Stimulated activated naive CD8-positive, alpha-beta T cell treated with anti-CD3 and anti-CD28 coated beads, Interleukin-15, Interleukin-2, amounts not matched to agents 100 ng/mL and 50 ng/mL, for 24 hours (primary cell): ENCODE measurements around the gene TGM5.
"Not testable (repeated sequence)": the region's sequence is repeated elsewhere in the genome, so short reads cannot be mapped to it uniquely, and the experiment has no call there.

ENCODE experiments used
- H3K27ac Mint-ChIP-seq: one replicate; pipeline ENCODE4 v1.8.0; 2021; ENCODE audit warnings: mild to moderate bottlenecking, mixed read lengths
- H3K27me3 Mint-ChIP-seq: one replicate; pipeline ENCODE4 v1.8.0; 2021; ENCODE audit warnings: mixed read lengths
- H3K36me3 Mint-ChIP-seq: one replicate; pipeline ENCODE4 v1.8.0; 2021; ENCODE audit warnings: low read depth, mixed read lengths
- H3K4me1 Mint-ChIP-seq: one replicate; pipeline ENCODE4 v1.8.0; 2021; ENCODE audit warnings: low read depth, mixed read lengths
- H3K4me3 Mint-ChIP-seq: one replicate; pipeline ENCODE4 v1.8.0; 2021; ENCODE audit warnings: mild to moderate bottlenecking, mixed read lengths
- H3K9me3 Mint-ChIP-seq: one replicate; pipeline ENCODE4 v1.8.0; 2021; ENCODE audit warnings: mixed read lengths

Gene TGM5

GRCh38 chr15:43243020-43243645 is 23.6 kb downstream of the TGM5 start:
- H3K9me3 Mint-ChIP-seq, result no peaks in the 10 kb centered on the region
- peaks cover 15% of the 10 kb centered on the region for H3K4me1 Mint-ChIP-seq
- no peaks in the 10 kb centered on the region for H3K27me3 Mint-ChIP-seq
- no peak overlapping the region for H3K4me3 Mint-ChIP-seq
- no peaks in the 10 kb centered on the region for H3K36me3 Mint-ChIP-seq
- H3K27ac Mint-ChIP-seq, result no peak overlapping the region

GRCh38 chr15:43242616-43243015 is 24.1 kb downstream of the TGM5 start:
- Mint-ChIP-seq H3K27ac (no peak overlapping the region), H3K4me3 (no peak overlapping the region), H3K9me3 (no peaks in the 10 kb centered on the region), H3K36me3 (no peaks in the 10 kb centered on the region), H3K4me1 (peaks cover 15% of the 10 kb centered on the region), H3K27me3 (no peaks in the 10 kb centered on the region)

GRCh38 chr15:43241100-43241499 is 25.6 kb downstream of the TGM5 start:
- H3K9me3 Mint-ChIP-seq, result no peaks in the 10 kb centered on the region
- no peaks in the 10 kb centered on the region for H3K36me3 Mint-ChIP-seq
- no peak overlapping the region for H3K27ac Mint-ChIP-seq
- H3K27me3 Mint-ChIP-seq, result no peaks in the 10 kb centered on the region
- H3K4me1 Mint-ChIP-seq, result peaks cover 15% of the 10 kb centered on the region
- H3K4me3 Mint-ChIP-seq, result no peak overlapping the region

DNA sequence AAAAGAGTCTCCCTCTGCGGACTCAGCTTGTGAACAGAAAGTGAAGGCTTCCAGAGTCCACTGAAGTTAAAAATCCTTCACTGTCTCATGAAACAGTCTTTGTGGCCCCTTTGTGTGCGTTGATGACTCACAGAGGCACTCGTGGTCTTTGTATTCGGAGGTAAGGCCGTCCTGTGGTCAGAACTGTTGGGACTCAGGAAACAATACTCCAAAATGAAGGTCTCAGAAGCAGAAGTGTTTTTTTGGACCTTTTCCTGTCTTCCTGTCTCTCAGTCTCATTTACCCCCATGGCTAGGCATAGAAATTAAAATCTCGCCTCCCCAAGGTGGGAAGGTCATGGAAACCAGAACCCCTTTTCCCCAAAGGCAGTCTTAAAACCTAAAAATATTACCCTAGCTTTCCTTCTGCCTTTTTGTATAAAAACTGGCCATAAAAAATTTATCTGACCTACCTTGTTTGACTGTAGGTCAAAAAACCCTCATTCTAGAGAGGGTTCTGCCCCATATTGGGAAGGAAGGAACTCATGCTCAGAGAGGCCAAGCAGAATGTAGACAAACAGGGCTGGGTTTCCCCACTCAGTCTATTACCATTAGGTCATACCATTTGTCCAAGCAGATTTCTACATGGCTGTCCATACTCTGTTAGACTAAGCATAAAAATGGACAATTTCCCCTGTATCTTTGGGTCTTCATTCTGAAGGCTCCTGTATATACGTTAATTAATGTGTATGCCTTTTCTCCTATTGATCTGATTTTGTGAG is 26.8 kb downstream of the TGM5 start:
- H3K9me3 Mint-ChIP-seq, result no peaks in the 10 kb centered on the region
- H3K4me1 Mint-ChIP-seq, result peaks cover 15% of the 10 kb centered on the region
- no peaks in the 10 kb centered on the region for H3K27me3 Mint-ChIP-seq
- H3K4me3 Mint-ChIP-seq, result no peak overlapping the region
- H3K36me3 Mint-ChIP-seq, result no peaks in the 10 kb centered on the region
- peak overlapping the region; percentile 45 for H3K27ac Mint-ChIP-seq

GRCh38 chr15:43238671-43239131 is 28.0 kb downstream of the TGM5 start:
- Mint-ChIP-seq H3K4me1 (peaks cover 15% of the 10 kb centered on the region), H3K9me3 (no peaks in the 10 kb centered on the region), H3K27ac (no peak overlapping the region), H3K27me3 (no peaks in the 10 kb centered on the region), H3K4me3 (no peak overlapping the region), H3K36me3 (no peaks in the 10 kb centered on the region)

GRCh38 chr15:43237842-43238470 is 28.8 kb downstream of the TGM5 start:
- no peak overlapping the region for H3K27ac Mint-ChIP-seq
- no peaks in the 10 kb centered on the region for H3K27me3 Mint-ChIP-seq
- H3K4me1 Mint-ChIP-seq, result peaks cover 15% of the 10 kb centered on the region
- no peaks in the 10 kb centered on the region for H3K36me3 Mint-ChIP-seq
- H3K4me3 Mint-ChIP-seq, result no peak overlapping the region
- no peaks in the 10 kb centered on the region for H3K9me3 Mint-ChIP-seq

GRCh38 chr15:43235536-43235935 is 31.2 kb downstream of the TGM5 start:
- no peak overlapping the region for H3K27ac Mint-ChIP-seq
- H3K4me1 Mint-ChIP-seq, result peaks cover 15% of the 10 kb centered on the region
- no peak overlapping the region for H3K4me3 Mint-ChIP-seq
- no peaks in the 10 kb centered on the region for H3K36me3 Mint-ChIP-seq
- H3K9me3 Mint-ChIP-seq, result no peaks in the 10 kb centered on the region
- H3K27me3 Mint-ChIP-seq, result no peaks in the 10 kb centered on the region

DNA sequence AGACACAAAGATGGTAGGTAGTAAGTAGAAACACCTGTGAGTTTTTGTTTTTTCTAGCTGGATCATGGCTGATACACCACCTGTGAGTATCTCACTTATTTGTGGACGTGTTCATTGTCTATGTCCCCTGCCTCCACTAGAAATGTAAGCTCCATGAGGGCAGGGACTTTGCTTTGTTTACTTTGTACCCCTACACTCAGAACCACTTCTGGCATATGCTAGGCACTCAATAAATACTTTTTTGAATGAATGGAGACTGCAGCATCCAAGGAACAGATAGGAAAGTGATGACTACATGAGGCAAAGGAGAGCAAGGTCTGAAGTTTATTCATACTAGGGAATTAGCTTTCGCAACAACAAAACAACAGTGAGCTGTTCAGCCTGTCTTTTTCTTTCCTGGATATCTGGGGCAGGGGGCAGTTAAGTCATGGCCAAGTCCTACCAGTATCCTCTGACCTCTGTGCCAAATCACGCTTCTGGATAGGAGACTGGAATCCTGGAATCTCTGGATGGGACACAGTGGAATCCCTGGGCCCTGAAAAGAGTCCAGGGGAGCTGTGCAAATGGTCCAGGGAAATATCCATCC is 34.3 kb downstream of the TGM5 start:
- no peaks in the 10 kb centered on the region for H3K36me3 Mint-ChIP-seq
- no peak overlapping the region for H3K27ac Mint-ChIP-seq
- H3K4me3 Mint-ChIP-seq, result no peak overlapping the region
- no peaks in the 10 kb centered on the region for H3K4me1 Mint-ChIP-seq
- no peaks in the 10 kb centered on the region for H3K27me3 Mint-ChIP-seq
- H3K9me3 Mint-ChIP-seq, result no peaks in the 10 kb centered on the region

DNA sequence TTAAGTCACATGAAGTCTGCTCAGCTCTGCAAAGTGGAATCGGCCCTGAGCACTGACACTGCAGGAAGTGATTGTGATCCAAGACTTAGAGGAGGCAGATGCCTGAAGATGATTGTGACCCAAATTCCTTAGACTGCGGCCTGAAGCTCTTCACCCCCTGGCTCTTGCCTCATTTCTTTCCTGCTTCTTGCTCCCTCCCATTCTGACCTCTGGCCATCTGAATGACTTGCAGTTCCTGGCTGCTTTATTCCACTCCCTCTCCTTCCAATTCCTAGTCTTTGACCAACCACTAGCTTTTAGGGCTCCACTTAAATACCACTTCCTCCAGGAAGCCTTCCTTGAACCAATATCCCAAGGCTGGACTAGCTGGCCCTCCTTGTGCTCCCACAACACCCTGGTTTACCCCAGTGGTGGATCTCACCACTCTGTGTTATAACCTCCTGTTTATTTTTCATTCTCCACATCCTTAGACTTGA is 36.0 kb downstream of the TGM5 start:
- Mint-ChIP-seq H3K27ac (no peak overlapping the region), H3K36me3 (no peaks in the 10 kb centered on the region)

DNA sequence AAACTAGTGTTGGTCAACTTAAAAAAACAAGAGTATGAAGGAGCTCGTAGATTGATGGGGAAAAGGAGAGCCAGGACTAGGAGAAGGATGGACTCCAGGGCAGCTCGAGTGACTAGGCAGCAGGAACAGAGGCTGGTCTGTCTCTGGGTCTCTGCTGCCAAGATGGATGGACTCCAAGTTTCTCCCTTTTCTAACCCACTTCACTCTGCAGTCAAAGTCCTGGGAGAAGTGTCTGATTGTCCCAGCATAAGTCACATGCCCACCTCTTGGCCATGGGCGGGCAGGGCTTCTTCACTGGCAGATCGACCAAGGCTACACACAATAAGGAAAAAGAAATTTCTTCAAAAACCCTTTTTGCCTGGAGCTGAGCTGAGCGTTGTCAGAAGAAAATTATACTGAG is 36.8 kb downstream of the TGM5 start:
- Mint-ChIP-seq H3K9me3 (no peaks in the 10 kb centered on the region), H3K27me3 (peaks cover 5% of the 10 kb centered on the region), H3K4me3 (no peak overlapping the region), H3K4me1 (peaks cover 7% of the 10 kb centered on the region), H3K27ac (no peak overlapping the region), H3K36me3 (no peaks in the 10 kb centered on the region)

More for the DNA sequence above, 36.0 kb downstream of the TGM5 start:
- Mint-ChIP-seq H3K4me3 (no peak overlapping the region), H3K4me1 (peaks cover 3% of the 10 kb centered on the region), H3K27me3 (peaks cover 2% of the 10 kb centered on the region), H3K9me3 (no peaks in the 10 kb centered on the region)

DNA sequence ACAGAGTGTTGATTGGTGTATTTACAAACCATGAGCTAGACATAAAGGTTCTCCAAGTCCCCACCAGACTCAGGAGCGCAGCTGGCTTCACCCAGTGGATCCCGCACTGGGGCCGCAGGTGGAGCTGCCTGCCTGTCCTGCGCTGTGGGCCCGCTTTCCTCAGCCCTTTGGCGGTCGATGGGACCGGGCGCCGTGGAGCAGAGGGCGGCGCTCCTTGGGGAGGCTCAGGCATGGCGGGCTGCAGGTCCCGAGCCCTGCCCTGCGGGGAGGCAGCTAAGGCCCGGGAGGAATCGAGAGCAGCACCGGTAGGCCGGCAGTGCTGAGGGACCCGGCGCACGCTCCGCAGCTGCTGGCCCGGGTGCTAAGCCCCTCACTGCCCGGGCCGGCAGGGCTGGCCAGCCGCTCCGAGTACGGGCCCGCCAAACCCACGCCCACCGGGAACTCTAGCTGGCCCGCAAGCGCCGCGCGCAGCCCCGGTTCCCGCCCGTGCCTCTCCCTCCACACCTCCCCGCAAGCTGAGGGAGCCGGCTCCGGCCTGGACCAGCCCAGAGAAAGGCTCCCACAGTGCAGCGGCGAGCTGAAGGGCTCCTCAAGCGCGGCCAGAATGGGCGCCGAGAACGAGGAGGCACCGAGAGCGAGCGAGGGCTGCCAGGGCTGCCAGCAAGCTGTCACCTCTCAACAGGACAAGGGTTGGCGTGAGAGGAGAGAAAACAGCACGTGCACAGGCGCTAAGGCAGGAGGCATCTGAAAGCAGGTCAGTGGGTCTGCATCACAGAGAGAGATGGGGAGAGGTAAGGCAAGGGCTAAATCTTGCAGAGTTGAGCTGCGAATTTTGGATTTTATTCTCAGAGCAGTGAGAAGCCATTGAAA is 40.1 kb downstream of the TGM5 start:
- Mint-ChIP-seq H3K27me3 (peaks cover 5% of the 10 kb centered on the region), H3K27ac (no peak overlapping the region), H3K4me1 (peaks cover 7% of the 10 kb centered on the region), H3K9me3 (no peaks in the 10 kb centered on the region), H3K4me3 (no peak overlapping the region), H3K36me3 (no peaks in the 10 kb centered on the region)

GRCh38 chr15:43225950-43226255 is 40.8 kb downstream of the TGM5 start:
- H3K4me1 Mint-ChIP-seq, H3K9me3 Mint-ChIP-seq, H3K36me3 Mint-ChIP-seq, H3K27me3 Mint-ChIP-seq, H3K4me3 Mint-ChIP-seq: not testable (repeated sequence)
- H3K27ac Mint-ChIP-seq, result peak overlapping the region; percentile 14

DNA sequence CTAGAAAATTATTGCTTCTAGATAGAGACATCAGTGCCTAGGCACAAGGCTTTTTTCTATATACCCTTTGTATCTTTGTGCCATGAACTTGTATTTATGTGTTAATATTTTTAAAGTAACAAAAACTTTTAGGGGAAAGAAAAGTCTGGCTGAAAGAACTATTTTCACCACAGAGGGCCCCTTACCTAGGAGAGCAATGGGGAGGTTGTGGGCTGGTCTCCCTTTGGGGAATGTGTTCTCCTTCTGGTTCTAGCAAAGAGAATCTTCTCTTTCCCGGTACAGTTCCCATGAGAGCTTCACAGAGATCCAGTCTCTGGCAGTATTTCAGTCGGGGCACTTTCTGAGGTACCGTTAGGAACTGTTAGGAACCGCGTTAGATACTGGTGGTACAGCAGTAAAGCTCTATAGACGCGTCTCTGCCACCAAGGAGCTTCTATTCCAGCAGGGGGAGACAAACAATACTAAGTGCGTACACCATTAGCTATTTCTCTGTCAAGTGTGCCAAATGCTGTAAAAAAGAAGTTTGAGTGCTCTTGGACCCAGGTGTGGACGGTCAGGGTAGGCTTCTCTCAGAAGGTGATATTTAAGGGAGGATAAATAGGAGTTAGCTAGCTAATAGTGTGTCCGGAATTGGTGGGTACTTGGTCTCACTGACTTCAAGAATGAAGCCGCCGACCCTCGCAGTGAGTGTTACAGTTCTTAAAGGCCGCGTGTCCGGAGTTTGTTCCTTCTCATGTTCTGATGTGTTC is 41.4 kb downstream of the TGM5 start:
- H3K4me1 Mint-ChIP-seq, result peaks cover 7% of the 10 kb centered on the region
- peak overlapping the region; percentile 14 for H3K27ac Mint-ChIP-seq
- H3K4me3 Mint-ChIP-seq, result no peak overlapping the region
- no peaks in the 10 kb centered on the region for H3K36me3 Mint-ChIP-seq
- no peaks in the 10 kb centered on the region for H3K9me3 Mint-ChIP-seq
- peaks cover 5% of the 10 kb centered on the region for H3K27me3 Mint-ChIP-seq

- no peak overlapping the region for H3K4me3 Mint-ChIP-seq
Observed at GRCh38 chr15:43221422-43221821, 45.3 kb downstream of the TGM5 start.

More at GRCh38 chr15:43221422-43221821, 45.3 kb downstream of the TGM5 start:
- Mint-ChIP-seq H3K27ac (no peak overlapping the region), H3K36me3 (no peaks in the 10 kb centered on the region), H3K4me1 (peaks cover 7% of the 10 kb centered on the region), H3K9me3 (no peaks in the 10 kb centered on the region), H3K27me3 (peaks cover 5% of the 10 kb centered on the region)
